Glutamatergic neuron (in vitro differentiated cells): ENCODE measurements around the gene TAOK2. TPM values are rescaled to one million over a fixed set of nuclear protein-coding genes. Genes with fewer than 3 reads are reported as not detected.
"Not testable (repeated sequence)": the region's sequence is repeated elsewhere in the genome, so short reads cannot be mapped to it uniquely, and the experiment has no call there.

Experiments used
- DNase-seq: peaks from one replicate; pipeline ENCODE4 v3.0.0; 2022
- H3K27ac Mint-ChIP-seq: one replicate; pipeline ENCODE4 v1.8.0; 2020; ENCODE audit warnings: mild to moderate bottlenecking, mixed read lengths, inconsistent platforms; ENCODE audit not compliant: unreplicated experiment
- H3K27me3 Mint-ChIP-seq: one replicate; pipeline ENCODE4 v1.8.0; 2020; ENCODE audit warnings: mild to moderate bottlenecking, moderate library complexity, mixed read lengths, inconsistent platforms; ENCODE audit not compliant: unreplicated experiment
- H3K36me3 Mint-ChIP-seq: one replicate; pipeline ENCODE4 v1.8.0; 2020; ENCODE audit warnings: mild to moderate bottlenecking, mixed read lengths, inconsistent platforms; ENCODE audit not compliant: unreplicated experiment
- H3K4me1 Mint-ChIP-seq: one replicate; pipeline ENCODE4 v1.8.0; 2020; ENCODE audit warnings: mild to moderate bottlenecking, low read depth, mixed read lengths, inconsistent platforms; ENCODE audit not compliant: unreplicated experiment
- H3K4me3 Mint-ChIP-seq: one replicate; pipeline ENCODE4 v1.8.0; 2020; ENCODE audit warnings: mild to moderate bottlenecking, mixed read lengths, inconsistent platforms; ENCODE audit not compliant: unreplicated experiment
- H3K9me3 Mint-ChIP-seq: one replicate; pipeline ENCODE4 v1.8.0; 2020; ENCODE audit warnings: mild to moderate bottlenecking, moderate library complexity, mixed read lengths, inconsistent platforms; ENCODE audit not compliant: unreplicated experiment
- CTCF ChIP-seq: fragments of 200-600 bp; sonication (generic); IDR thresholded peaks from one replicate; pipeline ENCODE4 v1.5.0; 2021; ENCODE audit not compliant: partially characterized antibody, unreplicated experiment
- total RNA-seq: library from RNA; stranded (reverse); fragmentation: NEBNext Ultra II Directional; extraction: Animal tissue kit (Norgen Biotek cat#: 25700); gene quantifications from one replicate; pipeline ENCODE4 v1.2.1, GENCODE V29; 2021; ENCODE audit not compliant: unreplicated experiment

Gene TAOK2
- total RNA-seq, 1 donor from 2014 or later: 58.5 TPM

- Mint-ChIP-seq H3K9me3 (peaks cover 3% of the 10 kb centered on the region), H3K4me3 (no peak overlapping the region), H3K27me3 (peaks cover 9% of the 10 kb centered on the region), H3K36me3 (no peaks in the 10 kb centered on the region), H3K27ac (no peak overlapping the region), H3K4me1 (peaks cover 17% of the 10 kb centered on the region)
- TF ChIP-seq CTCF: no peak
- DNase-seq: no peak
These were observed 59.6 kb downstream of the TAOK2 start for GRCh38 chr16:30033270-30033669.

- H3K4me3 Mint-ChIP-seq: no peak overlapping the region
- no peaks in the 10 kb centered on the region for H3K36me3 Mint-ChIP-seq
- H3K27me3 Mint-ChIP-seq: peaks cover 3% of the 10 kb centered on the region
- H3K4me1 Mint-ChIP-seq: peaks cover 2% of the 10 kb centered on the region
- no peak for DNase-seq
- no peak for TF ChIP-seq CTCF
- no peak overlapping the region for H3K27ac Mint-ChIP-seq
- peaks cover 2% of the 10 kb centered on the region for H3K9me3 Mint-ChIP-seq
These were observed 66.6 kb downstream of the TAOK2 start for GRCh38 chr16:30040221-30040620.

DNA sequence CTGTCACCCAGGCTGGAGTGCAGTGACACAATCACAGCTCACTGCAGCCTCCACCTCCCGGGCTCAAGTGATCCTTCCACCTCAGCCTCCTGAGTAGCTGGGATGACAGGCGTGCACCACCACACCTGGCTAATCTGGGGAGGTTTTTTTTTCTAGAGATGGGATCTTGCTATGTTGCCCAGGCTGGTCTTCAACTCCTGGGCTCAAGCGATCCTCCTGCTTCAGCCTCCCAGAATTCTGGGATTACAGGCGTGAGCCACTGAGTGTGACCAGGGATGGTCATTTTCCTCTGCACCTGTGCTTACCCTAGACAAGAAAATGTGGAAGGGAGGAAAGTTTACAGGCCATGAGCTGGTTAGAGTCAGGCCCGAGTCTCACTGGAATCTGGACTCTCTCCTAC is 67.0 kb downstream of the TAOK2 start:
- not testable (repeated sequence) for H3K27ac Mint-ChIP-seq, H3K9me3 Mint-ChIP-seq

GRCh38 chr16:30041841-30042240 is 68.2 kb downstream of the TAOK2 start:
- Mint-ChIP-seq H3K4me3 (no peak overlapping the region), H3K27ac (no peak overlapping the region), H3K36me3 (no peaks in the 10 kb centered on the region), H3K4me1 (peaks cover 3% of the 10 kb centered on the region), H3K27me3 (peaks cover 3% of the 10 kb centered on the region), H3K9me3 (peaks cover 2% of the 10 kb centered on the region)
- DNase-seq: no peak
- peak; percentile 59 for TF ChIP-seq CTCF

More for the DNA sequence above, 67.0 kb downstream of the TAOK2 start:
- not testable (repeated sequence) for H3K36me3 Mint-ChIP-seq, DNase-seq, H3K27me3 Mint-ChIP-seq, H3K4me1 Mint-ChIP-seq, H3K4me3 Mint-ChIP-seq

Other genes starting within 250 kb of the TAOK2 start
- gene C16orf54, start 227.9 kb upstream of the TAOK2 start, total RNA-seq: not detected
- gene ZG16, start 195.6 kb upstream of the TAOK2 start, total RNA-seq: not detected
- gene KIF22, start 183.1 kb upstream of the TAOK2 start, total RNA-seq: 31.9 TPM
- gene MAZ, start 167.3 kb upstream of the TAOK2 start, total RNA-seq: 369 TPM
- 91.0 TPM for gene PRRT2, start 161.7 kb upstream of the TAOK2 start, total RNA-seq
- gene PAGR1, start 157.7 kb upstream of the TAOK2 start, total RNA-seq: 110 TPM
- 82.7 TPM for gene MVP, start 153.4 kb upstream of the TAOK2 start, total RNA-seq
- gene CDIPT, start 110.6 kb upstream of the TAOK2 start, total RNA-seq: 71.0 TPM
- gene SEZ6L2, start 74.3 kb upstream of the TAOK2 start, total RNA-seq: 176 TPM
- 56.4 TPM for gene ASPHD1, start 73.4 kb upstream of the TAOK2 start, total RNA-seq
- 18.4 TPM for gene KCTD13, start 47.6 kb upstream of the TAOK2 start, total RNA-seq
- gene TMEM219, start 11.8 kb upstream of the TAOK2 start, total RNA-seq: 88.0 TPM
- 12.2 TPM for gene HIRIP3, start 21.7 kb downstream of the TAOK2 start, total RNA-seq
- 71.4 TPM for gene INO80E, start 22.4 kb downstream of the TAOK2 start, total RNA-seq
- 4.2 TPM for gene DOC2A, start 37.2 kb downstream of the TAOK2 start, total RNA-seq
- gene C16orf92, start 49.3 kb downstream of the TAOK2 start, total RNA-seq: not detected
- 253 TPM for gene TLCD3B, start 57.4 kb downstream of the TAOK2 start, total RNA-seq
- gene ALDOA, start 91.9 kb downstream of the TAOK2 start, total RNA-seq: 437 TPM
- 124 TPM for gene PPP4C, start 102.1 kb downstream of the TAOK2 start, total RNA-seq
- gene TBX6, start 118.1 kb downstream of the TAOK2 start, total RNA-seq: 0.86 TPM
- 57.9 TPM for gene YPEL3, start 122.3 kb downstream of the TAOK2 start, total RNA-seq
- gene GDPD3, start 139.7 kb downstream of the TAOK2 start, total RNA-seq: 4.9 TPM
- 63.0 TPM for gene MAPK3, start 149.4 kb downstream of the TAOK2 start, total RNA-seq
- 75.2 TPM for gene CORO1A, start 209.7 kb downstream of the TAOK2 start, total RNA-seq
- gene BOLA2B, start 219.8 kb downstream of the TAOK2 start, total RNA-seq: 74.6 TPM
- 16.6 TPM for gene SLX1A, start 220.0 kb downstream of the TAOK2 start, total RNA-seq
- gene SULT1A3, start 225.4 kb downstream of the TAOK2 start, total RNA-seq: 15.8 TPM